Gastrocnemius medialis (tissue), 4 donors: ENCODE measurements around the gene RALGAPB.

ENCODE experiments used
- POLR2A ChIP-seq, 2 donors: fragments of 450-650 bp; IDR thresholded peaks; one replicate each; pipeline ENCODE4 v1.6.1; 2017; ENCODE audit warnings: antibody characterized with exemption in 2 of 2, mild to moderate bottlenecking in 2 of 2, moderate library complexity in 2 of 2
- TF ChIP-seq, protein P1 (sequence below), 5 experiments: fragments of 450-650 bp in 3 of 5; fragments of 200-600 bp in 2 of 5; sonication (generic) in 2 of 5; IDR thresholded peaks in 4 of 5; conservative IDR thresholded peaks in 1 of 5; 1 replicate in 4 of 5; 2 replicates in 1 of 5; pipeline ENCODE4 v1.5.1; 2016 to 2019; ENCODE audit warnings: antibody characterized with exemption in 5 of 5, mild to moderate bottlenecking in 3 of 5, moderate library complexity in 3 of 5

DNA sequence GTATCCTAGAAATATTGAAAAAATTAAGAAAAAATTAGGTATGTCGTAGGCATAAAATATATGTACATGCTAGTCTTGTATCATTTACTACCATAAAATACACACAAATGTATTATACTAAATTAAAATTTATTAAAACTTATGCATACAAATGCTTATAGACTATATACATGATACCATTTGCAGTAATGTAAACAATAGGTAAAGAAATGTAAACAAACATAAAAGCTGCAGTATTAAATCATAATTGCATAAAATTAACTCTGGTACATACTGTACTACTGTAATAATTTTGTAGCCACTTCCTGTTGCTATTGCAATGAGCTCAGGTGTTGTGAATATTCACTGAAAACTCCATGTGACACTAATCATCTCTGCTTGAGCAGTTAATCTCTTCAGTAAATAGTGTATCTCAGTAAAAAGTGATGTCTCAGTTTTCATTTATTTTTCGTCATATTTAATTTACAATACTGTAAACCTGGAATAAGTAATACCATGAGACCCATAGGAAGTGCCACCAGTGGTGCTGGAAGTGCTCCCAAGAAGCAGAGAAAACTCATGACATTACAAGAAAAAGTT lies 29.3 kb downstream of the RALGAPB start:
- TF ChIP-seq, protein P1, sequence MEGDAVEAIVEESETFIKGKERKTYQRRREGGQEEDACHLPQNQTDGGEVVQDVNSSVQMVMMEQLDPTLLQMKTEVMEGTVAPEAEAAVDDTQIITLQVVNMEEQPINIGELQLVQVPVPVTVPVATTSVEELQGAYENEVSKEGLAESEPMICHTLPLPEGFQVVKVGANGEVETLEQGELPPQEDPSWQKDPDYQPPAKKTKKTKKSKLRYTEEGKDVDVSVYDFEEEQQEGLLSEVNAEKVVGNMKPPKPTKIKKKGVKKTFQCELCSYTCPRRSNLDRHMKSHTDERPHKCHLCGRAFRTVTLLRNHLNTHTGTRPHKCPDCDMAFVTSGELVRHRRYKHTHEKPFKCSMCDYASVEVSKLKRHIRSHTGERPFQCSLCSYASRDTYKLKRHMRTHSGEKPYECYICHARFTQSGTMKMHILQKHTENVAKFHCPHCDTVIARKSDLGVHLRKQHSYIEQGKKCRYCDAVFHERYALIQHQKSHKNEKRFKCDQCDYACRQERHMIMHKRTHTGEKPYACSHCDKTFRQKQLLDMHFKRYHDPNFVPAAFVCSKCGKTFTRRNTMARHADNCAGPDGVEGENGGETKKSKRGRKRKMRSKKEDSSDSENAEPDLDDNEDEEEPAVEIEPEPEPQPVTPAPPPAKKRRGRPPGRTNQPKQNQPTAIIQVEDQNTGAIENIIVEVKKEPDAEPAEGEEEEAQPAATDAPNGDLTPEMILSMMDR (IDR thresholded peaks at IDR 0.05 in 4 of 5, conservative IDR thresholded peaks at IDR 0.05 in 1 of 5): no peak
- TF ChIP-seq POLR2A (IDR thresholded peaks at IDR 0.05): no peak
